ENCODE data around the gene SLAMF9. TPM values are rescaled to one million over a fixed set of nuclear protein-coding genes. Genes with fewer than 3 reads are reported as not detected.

Gene SLAMF9
- total and polyA plus RNA-seq, 2 of the 8 experiments (the other 6 are each of a cell fraction or from before 2014, with no cell fraction given) = not detected

DNA sequence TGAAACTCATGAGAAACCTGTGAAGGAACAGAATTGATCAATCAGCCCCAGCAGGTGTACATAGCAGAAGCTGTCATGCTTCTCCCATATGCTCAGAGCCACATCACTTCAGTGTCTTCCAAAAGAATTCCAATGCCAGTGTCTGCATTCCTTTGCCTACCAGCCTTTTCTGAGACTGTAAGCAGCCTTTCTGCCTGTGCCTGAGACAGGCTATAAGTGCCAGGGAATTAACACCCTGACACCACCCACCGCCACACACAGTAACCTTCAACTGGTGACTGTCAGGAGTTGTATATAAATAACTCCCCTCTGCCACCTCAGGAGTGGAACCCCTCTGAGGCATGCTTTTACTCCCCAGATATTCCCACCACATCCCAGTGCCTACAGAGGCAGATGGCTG, 38.1 kb upstream of the SLAMF9 start:
- Histone ChIP-seq H3K56ac (replicated peaks; ENCODE audit: insufficient read length, low read depth, low read length) (no peak overlapping the region), H3K27me3 (replicated peaks in 1 of 4; ENCODE audit: control insufficient read depth in 3 of 4, extremely low read depth in 1 of 4, insufficient read depth in 3 of 4, low read length in 3 of 4) (no peaks in the 10 kb centered on the region), H3K36me3 (ENCODE audit: control insufficient read depth in 2 of 4, insufficient read depth in 4 of 4, low read length in 3 of 4) (no peaks in the 10 kb centered on the region), H4K5ac (ENCODE audit: insufficient read length, low read depth, low read length) (no peak overlapping the region), H2BK15ac (ENCODE audit: low read length) (no peak overlapping the region), H3K23ac (ENCODE audit: insufficient read length) (no peak overlapping the region), H4K8ac (ENCODE audit: extremely low read depth, insufficient read depth, low read length) (peak overlapping the region; percentile 14; the same call in 1 of the 2 replicates), H3K79me2 (ENCODE audit: control insufficient read depth in 1 of 2, insufficient read depth in 2 of 2, low read length in 2 of 2) (no peaks in the 10 kb centered on the region), H2BK12ac (ENCODE audit: low read depth, low read length) (no peak overlapping the region), H3K4me2 (ENCODE audit: insufficient read depth in 1 of 2, low read depth in 2 of 2, low read length in 2 of 2) (no peak overlapping the region), H2AFZ (ENCODE audit: low read length) (no peak overlapping the region), H2BK120ac (replicated peaks; ENCODE audit: low read depth, low read length) (no peak overlapping the region), H3K9ac (replicated peaks in 1 of 4; ENCODE audit: extremely low read depth in 1 of 4, low read depth in 3 of 4, low read length in 3 of 4) (no peak overlapping the region), H2AK5ac (ENCODE audit: low read depth, low read length) (no peak overlapping the region), H3K9me3 (ENCODE audit: insufficient read depth in 2 of 2, low read depth in 1 of 2, low read length in 1 of 2) (peaks cover 0 to under 1% of the 10 kb centered on the region in 2 experiments; a peak in 1 of 4 replicates), H2BK20ac (ENCODE audit: low read length) (no peak overlapping the region), H4K20me1 (replicated peaks in 1 of 2; ENCODE audit: control insufficient read depth in 1 of 2, insufficient read depth in 2 of 2, low read length in 2 of 2) (no peaks in the 10 kb centered on the region), H3K27ac (ENCODE audit: low read depth, low read length) (no peak overlapping the region), H2BK5ac (ENCODE audit: low read depth, low read length) (no peak overlapping the region), H3K79me1 (ENCODE audit: low read depth, low read length) (no peaks in the 10 kb centered on the region), H3K4me1 (replicated peaks in 1 of 4; ENCODE audit: control insufficient read depth in 3 of 4, insufficient read depth in 4 of 4, low read length in 3 of 4) (no peaks in the 10 kb centered on the region), H3K4me3 (ENCODE audit: extremely low read depth in 1 of 4, insufficient read depth in 2 of 4, low read depth in 3 of 4, low read length in 4 of 4) (no peak overlapping the region), H3K18ac (ENCODE audit: extremely low read depth, low read length) (no peak overlapping the region), H3K4ac (replicated peaks; ENCODE audit: insufficient read length, low read depth, low read length) (no peak overlapping the region), H3K14ac (ENCODE audit: insufficient read length) (peak overlapping the region; percentile 63), H4K91ac (replicated peaks; ENCODE audit: insufficient read length, low read length) (no peak overlapping the region), H3K23me2 (ENCODE audit: low read depth, low read length) (no peaks in the 10 kb centered on the region; the same call in 1 of the 2 replicates)
- no peak for TF ChIP-seq SP2 (IDR thresholded peaks at IDR 0.05; ENCODE audit: low read length)
- no peak for TF ChIP-seq ZNF274 (IDR thresholded peaks at IDR 0.05; ENCODE audit: borderline replicate concordance, extremely low read depth, low read length)
- TF ChIP-seq GABPA (IDR thresholded peaks at IDR 0.05; ENCODE audit: borderline replicate concordance, insufficient read depth, low read length) = no peak
- TF ChIP-seq CBX8 (IDR thresholded peaks at IDR 0.05; ENCODE audit: borderline replicate concordance, low read depth, low read length) = no peak
- no peak for TF ChIP-seq JUND (IDR thresholded peaks at IDR 0.05; ENCODE audit: low read length)
- TF ChIP-seq SRF (IDR thresholded peaks at IDR 0.05; ENCODE audit: low read depth, low read length) = no peak
- no peak for TF ChIP-seq SP4 (IDR thresholded peaks at IDR 0.05; ENCODE audit: low read length)
- no peak for TF ChIP-seq PHF8 (conservative IDR thresholded peaks at IDR 0.05; ENCODE audit: low read depth, low read length)
- no peak for TF ChIP-seq RXRA (IDR thresholded peaks at IDR 0.05; ENCODE audit: insufficient read depth, low read depth, low read length)
- no peak for TF ChIP-seq SIRT6 (IDR thresholded peaks at IDR 0.05; ENCODE audit: low read length)
- ChIA-PET POLR2A (ENCODE audit: partially characterized antibody) (interaction anchor here (1.1 kb wide), 1 partner anchor 46 kb away, joined by 3 read pairs; no protein-coding TSS in a partner anchor), CTCF (ENCODE audit: partially characterized antibody) (interaction anchor here (1.2 to 8.9 kb wide), 5 partner anchors 12 to 59 kb away, joined by 3 to 98 read pairs (median 4); no protein-coding TSS in a partner anchor)
- DNase-seq (ENCODE audit: low read depth in 1 of 2, low spot score in 2 of 2) (peak in 1 of 2 experiments; percentile 45), FAIRE-seq (no peak)
- whole genome bisulfite sequencing, 2 experiments (ENCODE audit: extremely low coverage in 1 of 2, insufficient coverage in 1 of 2, insufficient read length in 1 of 2, insufficient replicate concordance in 2 of 2, low coverage in 1 of 2, low lambda C conversion rate in 2 of 2, missing lambda C conversion rate in 1 of 2) = 83% methylated on average over 1 of the region's 1 CpG; no CpG with 5 or more reads in 1 of the 2 experiments

Measured in H1 (cell line).